Fibroblast of peridontal ligament (primary cell): ENCODE results near the gene CELF1.

Source experiments
- DNase-seq: peaks from one replicate; pipeline ENCODE4 v3.0.0-alpha.2; 2010; ENCODE audit errors: extremely low read depth

The CELF1 gene

DNA sequence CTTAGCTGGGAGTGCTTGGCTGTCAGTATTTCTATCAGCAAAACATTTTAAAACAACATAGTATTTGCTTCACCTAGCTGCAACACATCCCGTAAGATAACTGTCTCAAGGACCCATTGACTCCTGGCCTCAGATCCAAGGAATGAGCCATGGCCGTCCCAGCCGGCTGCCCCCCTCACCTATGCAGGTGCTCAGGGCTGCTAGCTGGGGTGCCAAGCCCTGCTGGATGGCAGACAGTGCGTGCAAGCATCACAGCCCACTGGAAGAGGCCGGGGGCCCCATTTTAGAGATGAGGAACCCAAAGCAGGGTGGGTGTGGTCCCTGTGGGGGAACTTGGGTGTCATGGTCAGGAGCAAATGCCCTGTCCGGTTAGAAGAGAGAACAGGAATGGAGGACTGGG is 135.2 kb downstream of the CELF1 start:
- no peak for DNase-seq

- DNase-seq, result peak; percentile 94
Observed at GRCh38 chr11:47415949-47416472, 136.9 kb downstream of the CELF1 start.
